HepG2 (cell line): ENCODE results near the gene TMEM233. TPM values are rescaled to one million over a fixed set of nuclear protein-coding genes. Genes with fewer than 3 reads are reported as not detected.

Experiments used
- ATAC-seq: fragments of 200-7000 bp; cut with Tn5 transposase; 3 replicates; pipeline ENCODE4 v1.9.1; 2020; ENCODE audit warnings: mild to moderate bottlenecking, moderate library complexity
- BruUV-seq: library from RNA; stranded (reverse); fragments of 400-500 nt; replicated peaks from 2 replicates; lab custom pipeline; 2021; lab: Mats Ljungman, UMichigan
- CTCF ChIA-PET: fragments of 300-600 bp; formaldehyde crosslinking; extraction: SDS; loops from one replicate; lab custom pipeline; 2021; ENCODE audit warnings: low total read pairs, inconsistent platforms, low intra/inter-chr PET ratio; lab: Yijun Ruan, JAX
- POLR2A ChIA-PET: fragments of 350-600 bp; sonication (Branson Sonifier 250); formaldehyde crosslinking; loops from one replicate; lab custom pipeline; 2020; ENCODE audit warnings: antibody characterized with exemption, inconsistent platforms; lab: Yijun Ruan, JAX
- DNase-seq: peaks from one replicate; pipeline ENCODE4 v3.0.0-alpha.2; 2015; ENCODE audit warnings: low spot score
- FAIRE-seq: peaks from 3 replicates; lab custom pipeline; 2011; peaks lifted over from hg19 to GRCh38; lab: Jason Lieb, UNC
- H2AFZ ChIP-seq: one replicate; pipeline ENCODE4 v1.6.1; 2011; ENCODE audit warnings: low read length, inconsistent platforms
- H3K27ac ChIP-seq: fragments of 300-600 bp; 3 replicates; pipeline ENCODE4 v1.8.0; 2011; ENCODE audit warnings: mixed run types, mild to moderate bottlenecking, mixed read lengths, low read length, inconsistent platforms; ENCODE audit not compliant: insufficient read depth; ENCODE audit errors: extremely low read length
- H3K27me3 ChIP-seq, 2 experiments: fragments of 200-600 bp in 1 of 2; 2 replicates in 1 of 2; 3 replicates in 1 of 2; pipeline versions ENCODE4 v1.6.0 to v1.8.0; 2011; ENCODE audit warnings: low read length in 2 of 2, mild to moderate bottlenecking in 2 of 2, moderate library complexity in 2 of 2, inconsistent platforms in 1 of 2; ENCODE audit not compliant: insufficient read depth in 2 of 2, control insufficient read depth in 1 of 2
- H3K36me3 ChIP-seq, 2 experiments: fragments of 200-600 bp in 1 of 2; replicated peaks in 1 of 2; 2 replicates in 1 of 2; 3 replicates in 1 of 2; pipeline versions ENCODE4 v1.5.1 to v1.8.0; 2011; ENCODE audit warnings: low read length in 2 of 2, inconsistent platforms in 1 of 2; ENCODE audit not compliant: insufficient read depth in 2 of 2, control insufficient read depth in 1 of 2
- H3K4me1 ChIP-seq: 2 replicates; pipeline ENCODE4 v1.5.1; 2012; ENCODE audit warnings: low read length, inconsistent platforms; ENCODE audit not compliant: insufficient read depth
- H3K4me2 ChIP-seq: 2 replicates; pipeline ENCODE4 v1.6.0; 2011; ENCODE audit warnings: low read depth, low read length, inconsistent platforms
- H3K4me3 ChIP-seq, 3 experiments: fragments of 200-600 bp in 1 of 3; sonication (generic), shearing (Covaris generic) in 1 of 3; replicated peaks in 1 of 3; 2 replicates each; pipeline ENCODE4 v1.5.1; 2011 to 2016; ENCODE audit warnings: low read length in 3 of 3, inconsistent platforms in 2 of 3, low read depth in 2 of 3, mild to moderate bottlenecking in 2 of 3, control low read depth in 1 of 3, mixed read lengths in 1 of 3; ENCODE audit not compliant: insufficient read depth in 1 of 3
- H3K79me2 ChIP-seq: one replicate; pipeline ENCODE4 v1.6.1; 2011; ENCODE audit warnings: low read length, inconsistent platforms; ENCODE audit not compliant: insufficient read depth
- H3K9ac ChIP-seq: 2 replicates; pipeline ENCODE4 v1.6.0; 2011; ENCODE audit warnings: mild to moderate bottlenecking, low read depth, low read length, inconsistent platforms; ENCODE audit not compliant: insufficient read depth
- H3K9me3 ChIP-seq: 2 replicates; pipeline ENCODE4 v1.5.1; 2012; ENCODE audit warnings: mild to moderate bottlenecking, low read length
- H4K20me1 ChIP-seq: 2 replicates; pipeline ENCODE4 v1.6.0; 2011; ENCODE audit warnings: inconsistent platforms, mild to moderate bottlenecking, low read length, moderate library complexity; ENCODE audit not compliant: insufficient read depth
- CREB3 ChIP-seq: sonication (generic); formaldehyde crosslinking; IDR thresholded peaks from 2 replicates; pipeline ENCODE4 v1.5.0; 2020; ENCODE audit warnings: missing genetic modification reagents
- CSRNP1 ChIP-seq: sonication (generic); formaldehyde crosslinking; IDR thresholded peaks from 2 replicates; pipeline ENCODE4 v1.8.1; 2023; ENCODE audit warnings: mild to moderate bottlenecking, missing genetic modification reagents
- GZF1 ChIP-seq: sonication (generic); formaldehyde crosslinking; IDR thresholded peaks from 2 replicates; pipeline ENCODE4 v1.5.1; 2020; ENCODE audit warnings: mild to moderate bottlenecking, missing genetic modification reagents
- IKZF4 ChIP-seq: sonication (generic); formaldehyde crosslinking; IDR thresholded peaks from 2 replicates; pipeline ENCODE4 v1.5.1; 2020; ENCODE audit warnings: borderline replicate concordance, mild to moderate bottlenecking, low read depth, missing genetic modification reagents; ENCODE audit errors: not compliant biosample characterization
- KLF6 ChIP-seq: IDR thresholded peaks from 2 replicates; pipeline ENCODE4 v1.8.0; 2016; ENCODE audit warnings: missing biosample characterization, missing genetic modification reagents
- MBNL3 ChIP-seq: fragments of 250-450 bp; sonication (Bioruptor Pico); conservative IDR thresholded peaks from 2 replicates; pipeline ENCODE4 v1.8.0; 2022; ENCODE audit warnings: mild to moderate bottlenecking, inconsistent platforms
- MLLT10 ChIP-seq: sonication (generic); formaldehyde crosslinking; IDR thresholded peaks from 2 replicates; pipeline ENCODE4 v1.4.0; 2020; ENCODE audit warnings: missing genetic modification reagents
- ZBTB7B ChIP-seq: sonication (generic); formaldehyde crosslinking; IDR thresholded peaks from 2 replicates; pipeline ENCODE4 v1.4.0; 2020; ENCODE audit warnings: missing genetic modification reagents
- ZFX ChIP-seq: sonication (generic); formaldehyde crosslinking; IDR thresholded peaks from 2 replicates; pipeline ENCODE4 v1.4.0; 2020; ENCODE audit warnings: mild to moderate bottlenecking, low read depth, missing genetic modification reagents, moderate library complexity
- ZGPAT ChIP-seq: IDR thresholded peaks from 2 replicates; pipeline ENCODE4 v1.6.1; 2016; ENCODE audit warnings: mild to moderate bottlenecking
- ZMYM2 ChIP-seq: sonication (generic); formaldehyde crosslinking; IDR thresholded peaks from 2 replicates; pipeline ENCODE4 v1.8.0; 2022; ENCODE audit warnings: mild to moderate bottlenecking, missing genetic modification reagents
- ZNF10 ChIP-seq: sonication (generic); formaldehyde crosslinking; IDR thresholded peaks from 2 replicates; pipeline ENCODE4 v1.4.0; 2020; ENCODE audit warnings: mild to moderate bottlenecking, low read depth, missing genetic modification reagents, borderline replicate concordance
- ZNF512 ChIP-seq: sonication (generic); formaldehyde crosslinking; IDR thresholded peaks from 2 replicates; pipeline ENCODE4 v1.4.0; 2020; ENCODE audit warnings: mild to moderate bottlenecking, missing genetic modification reagents
- ZNF577 ChIP-seq: sonication (generic); formaldehyde crosslinking; IDR thresholded peaks from 2 replicates; pipeline ENCODE4 v1.4.0; 2020; ENCODE audit warnings: mild to moderate bottlenecking, low read depth, missing genetic modification reagents, borderline replicate concordance
- ZNF597 ChIP-seq: sonication (generic); formaldehyde crosslinking; IDR thresholded peaks from 2 replicates; pipeline ENCODE4 v1.5.0; 2020; ENCODE audit warnings: missing genetic modification reagents
- ZNF841 ChIP-seq: sonication (generic); formaldehyde crosslinking; IDR thresholded peaks from 2 replicates; pipeline ENCODE4 v1.8.1; 2023; ENCODE audit warnings: missing genetic modification reagents, borderline replicate concordance
- WGBS: methylation state at CpG from one replicate; pipeline ENCODE4 v1.1.6; 2017; ENCODE audit warnings: low lambda C conversion rate; 5-methylcytosine and 5-hydroxymethylcytosine counted together
- in situ Hi-C: cut with HindIII; loops from 2 replicates; pipeline ENCODE4 v1.10.0; 2017; ENCODE audit warnings: low pct_unique_long_range_greater_than_20kb; ENCODE audit not compliant: extremely low pct_ligation_motif_present
- intact Hi-C: fragments of 100-400 bp; cut with micrococcal nuclease; formaldehyde crosslinking; loops from one replicate; pipeline ENCODE4 v1.10.0; 2022; ENCODE audit not compliant: unreplicated experiment
- polyA plus RNA-seq, 8 experiments: library from polyadenylated mRNA; depleted of rRNA in 3 of 8; stranded (reverse) in 7 of 8; unstranded in 1 of 8; fragments of >200 nt; fragmentation: Illumina TruSeq in 4 of 8; extraction: Trizol in 4 of 8; gene quantifications; 2 replicates each; pipeline versions ENCODE4 v1.2.1 to v1.2.3, GENCODE V29; 2011 to 2016; ENCODE audit warnings: low read depth in 4 of 8, missing spikeins in 1 of 8, mixed read lengths in 1 of 8; ENCODE audit not compliant: insufficient read depth in 1 of 8
- total RNA-seq, 5 experiments: library from RNA; depleted of rRNA; stranded (reverse); fragments of >200 nt; fragmentation: Illumina TruSeq; extraction: Trizol; gene quantifications; 2 replicates each; pipeline ENCODE4 v1.2.3, GENCODE V29; 2016; ENCODE audit warnings: low read depth in 1 of 5

The TMEM233 gene
- total and polyA plus RNA-seq, 2 of the 13 experiments (the other 11 are each of a cell fraction or from before 2014, with no cell fraction given) = 0.03 TPM; not detected in 1

- BruUV-seq = no TSS peak
- DNase-seq (no peak), FAIRE-seq (no peak), ATAC-seq (no peak)
- no peak overlapping the region for H3K27ac ChIP-seq
- no peaks in the 10 kb centered on the region for H3K9me3 ChIP-seq
- intact Hi-C loops = no loop called here
- H3K4me2 ChIP-seq = no peak overlapping the region
- H3K36me3 ChIP-seq = no peaks in the 10 kb centered on the region
- H3K9ac ChIP-seq = no peak overlapping the region
- H3K27me3 ChIP-seq = no peaks in the 10 kb centered on the region
- 57% methylated on average over 4 of the region's 4 CpGs for WGBS
- in situ Hi-C loops = no loop called here
- peaks cover 17% of the 10 kb centered on the region for H3K4me1 ChIP-seq
- H4K20me1 ChIP-seq = no peaks in the 10 kb centered on the region
- no peak overlapping the region for H2AFZ ChIP-seq
- no peak overlapping the region for H3K4me3 ChIP-seq
- H3K79me2 ChIP-seq = no peaks in the 10 kb centered on the region
- CTCF ChIA-PET = no interaction called here
- POLR2A ChIA-PET = no interaction called here
- TF ChIP-seq CREB3 (CRISPR knock-in tag) = no peak
- no peak for TF ChIP-seq ZBTB7B (CRISPR knock-in tag)
- TF ChIP-seq ZGPAT (CRISPR knock-in tag) = no peak
- no peak for TF ChIP-seq ZNF10 (CRISPR knock-in tag)
- no peak for TF ChIP-seq ZMYM2 (CRISPR knock-in tag)
- TF ChIP-seq CSRNP1 (CRISPR knock-in tag) = no peak
- TF ChIP-seq ZNF512 (CRISPR knock-in tag) = no peak
- no peak for TF ChIP-seq MBNL3 (CRISPR knock-in tag)
- TF ChIP-seq KLF6 (CRISPR knock-in tag) = no peak
- TF ChIP-seq GZF1 (CRISPR knock-in tag) = no peak
- TF ChIP-seq ZNF577 (CRISPR knock-in tag) = no peak
- TF ChIP-seq IKZF4 (CRISPR knock-in tag) = no peak
- no peak for TF ChIP-seq ZFX (CRISPR knock-in tag)
- no peak for TF ChIP-seq ZNF597 (CRISPR knock-in tag)
- TF ChIP-seq MLLT10 (CRISPR knock-in tag) = no peak
- no peak for TF ChIP-seq ZNF841 (CRISPR knock-in tag)
Observed at GRCh38 chr12:119624966-119625365, 31.4 kb downstream of the TMEM233 start.
